NCI-H146 (cell line): ENCODE measurements around the gene OGFOD2.
"Not testable (repeated sequence)": the region's sequence is repeated elsewhere in the genome, so short reads cannot be mapped to it uniquely, and the experiment has no call there.

Source experiments
- DNase-seq: peaks from one replicate; lab custom pipeline; 2025; lab: John Stamatoyannopoulos, UW

The OGFOD2 gene

DNA sequence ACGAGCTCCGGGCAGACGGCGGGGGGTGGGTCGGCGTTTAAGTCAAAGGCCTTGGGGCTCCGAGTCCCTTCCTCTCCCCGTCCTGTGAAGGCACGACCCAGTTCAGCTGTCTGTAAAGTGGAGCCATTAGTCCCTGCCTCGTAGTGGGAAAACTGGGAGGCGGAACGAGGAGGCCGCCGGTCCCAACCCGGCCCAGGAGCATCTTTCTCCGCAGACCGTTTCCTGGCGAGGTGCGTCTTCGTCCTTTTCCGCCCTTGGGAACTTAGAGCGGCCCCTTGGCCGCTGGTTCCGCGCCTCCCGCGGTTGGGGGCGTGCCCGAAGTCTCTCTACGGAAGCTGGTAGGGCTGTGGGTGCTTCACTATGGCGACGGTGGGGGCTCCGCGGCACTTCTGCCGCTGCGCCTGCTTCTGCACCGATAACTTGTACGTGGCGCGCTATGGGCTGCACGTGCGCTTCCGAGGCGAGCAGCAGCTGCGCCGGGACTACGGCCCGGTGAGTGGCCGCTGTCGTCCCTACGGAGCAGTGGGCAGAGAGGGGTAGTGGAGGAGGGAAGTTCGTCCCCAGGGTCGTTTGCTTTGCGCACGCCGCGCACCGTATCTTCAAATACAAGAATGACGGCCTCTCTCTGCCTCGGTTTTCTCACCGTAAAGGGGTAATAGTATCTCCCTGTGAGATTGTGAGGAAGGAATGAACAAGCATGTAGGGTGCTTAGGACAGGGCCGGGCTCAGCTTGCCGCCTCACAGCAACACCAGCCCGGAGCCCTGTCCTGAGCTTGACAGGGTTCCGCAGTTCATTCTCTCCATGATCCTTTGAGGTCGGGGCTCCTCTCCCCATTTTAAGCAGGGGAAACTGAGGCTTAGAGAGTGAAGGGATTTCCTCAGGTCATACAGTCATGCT lies at the start of gene OGFOD2:
Gene OGFOD2, plus strand, starts transcription at position 353 of the 898 bp plus-strand sequence. Its CDS starts 8 bp downstream, at position 361.
- DNase-seq = peak; percentile 93

DNA sequence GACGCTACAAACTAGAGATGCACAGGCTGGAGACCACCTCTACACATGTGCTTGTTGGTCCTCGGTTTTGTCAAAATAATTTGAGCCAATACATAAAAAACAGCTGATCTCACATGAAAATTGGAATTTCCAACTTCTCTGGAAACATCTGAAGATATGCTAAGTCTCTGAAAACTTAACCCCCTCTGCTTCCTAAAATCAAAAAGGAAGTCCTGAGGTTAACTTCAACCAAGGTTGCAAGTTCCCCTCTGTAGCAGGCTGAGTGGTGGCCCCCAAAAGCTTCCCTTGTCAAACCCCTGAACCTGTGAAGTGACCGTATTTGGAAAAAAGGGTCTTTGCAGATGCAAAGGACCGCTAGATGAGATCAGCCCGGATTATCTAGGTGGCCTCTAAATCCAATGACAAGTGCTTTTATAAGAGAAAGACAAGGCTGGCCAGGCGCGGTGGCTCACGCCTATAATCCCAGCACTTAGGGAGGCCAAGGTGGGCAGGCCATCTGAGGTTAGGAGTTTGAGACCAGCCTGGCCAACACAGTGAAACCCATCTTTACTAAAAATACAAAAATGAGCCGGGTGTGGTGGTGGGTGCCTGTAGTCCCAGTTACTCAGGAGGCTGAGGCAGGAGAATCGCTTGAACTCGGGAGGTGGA lies 47.2 kb upstream of the OGFOD2 start:
- DNase-seq = no peak

DNA sequence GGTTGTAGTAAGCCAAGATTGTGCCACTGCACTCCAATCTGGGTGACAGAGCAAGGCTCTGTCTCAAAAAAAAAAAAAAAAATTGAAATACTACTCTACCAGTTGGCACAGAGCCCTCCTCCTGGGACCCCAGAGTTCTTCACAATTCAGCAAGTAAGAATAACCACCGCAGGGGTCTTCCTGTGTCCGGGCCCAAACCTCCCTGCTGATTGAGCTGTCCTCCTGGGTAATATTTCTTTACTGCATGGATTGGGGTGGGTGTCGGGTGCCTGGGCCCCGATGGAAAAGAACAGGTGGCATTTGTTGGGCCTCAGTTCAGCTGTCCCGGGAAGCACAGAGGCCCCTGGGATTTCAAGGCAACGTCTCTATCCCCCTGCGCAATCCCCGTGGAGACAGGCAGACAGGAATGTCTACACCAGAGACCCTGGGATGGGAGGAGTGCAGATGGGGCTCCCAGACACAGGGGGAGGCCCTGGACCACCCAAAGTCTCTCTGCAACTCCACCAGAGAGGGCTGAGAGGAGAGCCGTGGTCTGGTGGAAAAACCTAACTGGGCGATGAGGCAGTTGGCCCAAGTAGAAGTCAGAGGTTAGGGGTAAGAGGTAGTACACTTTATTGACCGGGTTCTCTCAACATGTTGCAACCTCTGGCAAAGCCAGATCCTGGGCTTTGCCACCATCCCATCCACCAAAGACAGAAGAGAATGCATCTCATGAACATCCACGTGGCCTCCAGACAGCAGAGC lies 46.5 kb upstream of the OGFOD2 start:
- no peak for DNase-seq

DNA sequence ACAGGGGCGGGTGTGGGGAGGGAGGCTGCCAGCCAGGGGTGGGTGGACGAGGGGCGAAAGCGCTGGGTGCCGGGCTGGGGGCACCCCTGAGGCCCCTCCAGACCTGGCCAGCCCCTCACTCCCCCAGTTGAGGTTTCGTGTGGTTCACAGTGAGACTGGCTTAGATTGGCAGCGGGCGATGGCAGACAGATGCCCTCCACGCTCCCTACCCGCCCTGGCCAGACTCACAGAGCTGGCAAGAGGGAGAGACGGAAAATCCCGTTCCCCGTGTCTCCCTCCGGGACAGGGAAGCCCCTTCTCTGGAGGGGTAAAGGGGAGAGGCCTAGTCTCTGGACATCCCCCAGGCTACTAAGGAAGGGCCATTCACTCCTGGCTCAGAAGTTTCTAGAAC lies 45.9 kb upstream of the OGFOD2 start:
- no peak for DNase-seq

DNA sequence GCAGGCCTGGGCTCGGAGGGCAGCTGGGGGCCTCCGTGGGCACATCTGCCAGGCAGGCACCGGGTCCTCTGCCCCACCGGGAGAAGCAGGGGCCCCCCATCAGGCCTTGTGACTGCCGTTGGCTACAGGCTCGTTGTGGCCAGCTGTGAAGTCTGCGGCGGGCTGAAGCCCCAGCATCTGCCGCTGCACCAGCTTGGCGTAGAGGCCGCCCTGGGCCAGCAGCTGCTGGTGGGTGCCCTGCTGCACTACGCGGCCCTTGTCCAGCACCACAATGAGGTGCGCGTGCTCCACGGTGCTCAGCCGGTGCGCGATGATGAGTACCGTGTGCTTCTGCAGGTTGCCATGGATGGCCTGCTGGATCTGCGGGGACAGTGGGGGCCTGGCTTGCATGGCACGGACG lies 45.2 kb upstream of the OGFOD2 start:
- DNase-seq = no peak

DNA sequence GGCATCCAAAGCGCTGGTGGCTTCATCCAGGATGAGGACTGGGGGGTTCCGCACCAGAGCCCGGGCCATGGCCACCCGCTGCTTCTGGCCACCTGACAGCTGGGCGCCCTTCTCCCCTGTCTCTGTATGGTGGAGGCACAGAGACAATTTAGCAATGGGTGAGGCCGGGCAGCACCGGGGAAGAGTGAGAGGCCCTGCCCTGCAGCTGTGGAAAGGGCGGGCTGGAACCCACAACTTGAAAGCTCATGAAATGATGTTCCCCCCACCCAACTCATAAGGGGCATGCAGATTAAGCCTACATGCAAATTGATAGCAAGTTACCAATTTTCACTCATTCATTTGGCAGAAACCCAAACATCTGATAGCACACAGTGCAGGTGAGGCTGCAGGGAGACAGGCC lies 42.8 kb upstream of the OGFOD2 start:
- DNase-seq = no peak

DNA sequence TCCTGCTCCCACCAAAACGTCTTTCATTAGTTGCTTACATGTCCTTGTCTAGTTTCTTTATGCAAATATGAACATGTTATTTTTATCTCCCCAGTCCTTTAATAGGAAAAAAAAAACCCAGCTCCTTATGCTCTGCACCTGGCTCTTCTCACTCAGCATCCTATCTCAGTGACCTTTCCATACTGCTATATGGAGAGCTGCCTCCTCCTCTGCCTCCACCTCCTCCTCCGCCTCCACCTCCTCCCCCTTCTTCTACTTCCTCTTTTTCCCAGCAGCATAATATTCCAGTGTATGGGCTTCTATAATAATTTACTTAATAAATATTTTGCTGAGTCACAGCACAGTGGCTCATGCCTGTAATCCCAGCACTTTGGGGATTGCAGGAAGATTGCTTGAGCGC lies 40.3 kb upstream of the OGFOD2 start:
- DNase-seq = no peak

DNA sequence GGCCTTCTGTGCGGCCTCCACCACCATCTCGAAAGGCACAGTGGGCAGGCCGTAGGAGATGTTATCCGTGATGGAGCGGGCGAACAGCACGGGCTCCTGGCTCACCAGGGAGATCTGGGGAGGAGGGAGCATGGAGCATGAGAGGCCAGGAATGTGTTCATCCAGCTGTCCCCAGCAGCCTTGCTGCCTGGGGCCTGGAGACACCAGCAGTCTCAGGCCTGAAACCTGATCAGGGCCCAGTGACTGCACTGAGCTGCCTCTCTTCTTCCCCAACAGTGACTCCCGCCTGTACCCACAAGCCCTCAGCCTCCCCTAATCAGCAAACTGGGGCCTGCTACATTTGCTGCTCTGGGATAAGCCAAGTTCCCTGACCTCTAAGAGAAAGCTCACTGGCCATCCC lies 39.7 kb upstream of the OGFOD2 start:
- DNase-seq = no peak

DNA sequence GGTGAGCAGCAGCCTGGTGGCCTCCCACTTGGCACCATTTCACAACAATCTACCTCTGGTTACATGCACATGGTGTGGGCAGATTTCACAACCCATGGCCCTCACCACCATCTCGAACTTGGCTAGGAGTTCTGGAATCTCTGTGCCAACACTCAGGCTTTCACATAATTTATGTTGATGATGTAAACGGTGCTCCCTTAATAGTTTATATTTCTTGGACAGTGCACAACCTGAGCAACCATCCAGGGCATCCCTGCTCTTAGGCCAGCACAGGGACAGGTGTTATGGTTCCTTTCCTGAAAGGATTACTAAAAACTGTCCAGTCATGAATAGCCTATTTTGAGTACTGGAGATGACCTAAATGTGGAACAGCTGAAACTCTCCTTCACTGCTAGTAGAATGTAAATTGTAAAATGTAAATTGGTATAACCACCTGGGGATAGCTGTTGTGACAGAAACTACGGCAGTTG lies 37.4 kb upstream of the OGFOD2 start:
- DNase-seq = no peak

DNA sequence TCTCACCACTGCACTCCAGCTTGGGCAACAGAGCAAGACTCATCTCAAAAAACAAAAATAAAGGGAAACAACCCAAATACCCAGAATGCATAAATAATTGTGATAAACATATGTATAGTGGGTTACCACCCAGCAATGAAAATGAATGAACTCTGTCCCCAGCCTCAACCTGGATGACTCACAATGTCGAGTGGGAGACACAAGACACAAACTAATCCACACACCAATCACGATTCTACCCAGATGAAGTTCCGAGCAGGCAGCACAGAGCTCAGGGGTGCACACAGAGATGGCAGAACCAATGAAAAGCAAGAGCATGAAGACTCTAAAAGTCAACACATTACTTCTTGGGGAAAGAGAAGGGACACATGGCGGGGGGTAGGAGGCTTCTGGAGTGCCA lies 35.9 kb upstream of the OGFOD2 start:
- DNase-seq = no peak

DNA sequence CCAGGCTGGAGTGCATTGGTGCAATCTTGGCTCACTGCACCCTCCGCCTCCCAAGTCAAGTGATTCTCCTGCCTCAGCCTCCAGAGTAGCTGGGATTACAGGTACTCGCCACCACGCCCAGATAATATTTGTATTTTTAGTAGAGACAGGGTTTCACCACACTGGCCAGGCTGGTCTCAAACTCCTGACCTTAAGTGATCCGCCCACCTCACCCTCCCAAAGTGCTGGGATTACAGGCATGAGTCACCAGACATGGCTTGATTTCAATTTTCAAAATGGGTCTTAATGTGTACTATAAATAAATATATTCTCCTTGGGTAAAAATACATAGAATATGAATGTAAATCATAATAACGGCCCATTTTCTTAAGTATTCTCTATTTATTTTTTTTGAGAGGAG lies 33.7 kb upstream of the OGFOD2 start:
- DNase-seq = not testable (repeated sequence)

DNA sequence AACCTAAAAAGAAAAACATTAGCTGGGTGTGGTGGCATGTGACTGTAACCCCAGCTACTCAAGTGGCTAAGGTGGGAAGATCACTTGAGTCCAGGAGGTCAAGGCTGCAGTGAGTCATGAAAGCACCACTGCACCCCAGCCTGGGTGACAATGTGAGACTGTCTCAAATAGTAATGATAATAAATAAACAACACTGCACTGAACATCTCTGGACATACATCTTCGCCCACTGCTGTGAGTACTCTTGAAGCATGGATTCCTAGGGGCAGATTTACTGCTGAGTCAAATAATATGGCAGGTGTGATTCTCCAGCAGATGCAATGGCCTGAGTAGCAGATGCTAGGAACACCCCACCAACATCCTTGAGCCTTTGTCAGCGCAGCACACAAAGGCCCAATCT lies 32.4 kb upstream of the OGFOD2 start:
- DNase-seq = peak; percentile 48

DNA sequence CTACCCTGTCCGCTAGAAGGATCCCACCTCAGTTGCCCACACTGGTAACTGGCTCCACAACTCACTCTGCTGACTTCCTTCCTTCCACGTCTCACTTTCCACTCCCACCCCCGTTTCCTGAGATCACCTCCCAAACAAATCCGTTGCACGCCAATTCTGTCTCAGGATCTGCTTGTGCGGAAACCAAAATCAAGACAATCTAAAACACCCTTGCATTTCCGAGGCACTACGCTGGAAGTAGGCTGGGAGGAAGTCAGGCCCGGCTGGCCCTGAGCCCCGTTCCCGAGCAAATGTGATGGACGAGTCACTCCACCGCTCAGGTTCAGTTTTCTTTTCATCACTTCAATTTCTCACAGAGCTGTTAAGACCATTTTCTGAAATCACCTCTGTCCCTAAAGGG lies 31.8 kb upstream of the OGFOD2 start:
- DNase-seq = no peak

DNA sequence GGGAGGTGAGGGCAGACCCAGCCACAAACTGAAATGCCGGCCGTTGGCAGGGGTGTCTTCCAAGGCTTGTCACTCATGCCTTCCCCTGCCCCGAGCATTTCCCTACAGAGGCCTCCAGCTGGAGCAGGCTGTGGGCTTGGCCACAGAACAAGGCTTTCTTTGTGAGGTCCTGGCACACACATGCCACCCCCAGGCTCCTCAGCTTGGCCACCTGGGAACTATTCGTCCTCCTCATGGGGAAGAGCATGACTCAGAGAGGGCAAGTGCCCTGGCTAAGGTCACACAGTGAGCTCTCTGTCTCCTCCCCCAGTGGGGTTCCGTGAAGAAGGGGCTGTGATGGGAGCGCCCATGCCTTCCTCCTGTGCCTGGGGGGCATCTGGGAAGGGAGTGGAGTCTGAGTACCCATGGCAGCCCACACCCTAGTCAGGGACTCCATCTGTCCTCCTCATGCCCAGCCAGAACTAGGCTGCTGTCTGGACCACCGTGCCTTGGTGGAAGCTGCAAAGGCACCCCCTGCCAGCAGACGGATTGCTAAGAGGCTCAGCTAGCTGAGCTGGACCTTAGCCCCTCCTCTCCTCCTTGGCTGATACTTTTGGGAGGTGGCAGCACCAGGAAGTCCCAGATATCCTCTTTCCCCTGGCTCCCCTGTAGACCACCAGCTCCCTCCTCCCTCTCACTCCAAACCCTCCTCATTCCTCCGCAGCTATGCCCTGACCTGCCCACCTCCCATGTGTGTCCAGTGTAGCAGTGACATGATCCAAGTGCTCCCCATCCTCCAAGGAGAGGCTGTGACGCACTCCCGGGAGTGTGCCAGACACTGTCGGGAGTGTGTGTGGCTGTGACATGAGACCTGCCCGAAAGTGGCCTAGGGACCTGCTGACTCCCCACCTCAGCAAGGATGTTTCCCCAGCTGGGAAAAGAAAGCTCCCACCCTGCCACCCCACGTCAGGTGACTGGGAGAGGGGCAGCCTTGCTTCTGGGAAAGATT lies 30.1 kb upstream of the OGFOD2 start:
- DNase-seq = no peak

DNA sequence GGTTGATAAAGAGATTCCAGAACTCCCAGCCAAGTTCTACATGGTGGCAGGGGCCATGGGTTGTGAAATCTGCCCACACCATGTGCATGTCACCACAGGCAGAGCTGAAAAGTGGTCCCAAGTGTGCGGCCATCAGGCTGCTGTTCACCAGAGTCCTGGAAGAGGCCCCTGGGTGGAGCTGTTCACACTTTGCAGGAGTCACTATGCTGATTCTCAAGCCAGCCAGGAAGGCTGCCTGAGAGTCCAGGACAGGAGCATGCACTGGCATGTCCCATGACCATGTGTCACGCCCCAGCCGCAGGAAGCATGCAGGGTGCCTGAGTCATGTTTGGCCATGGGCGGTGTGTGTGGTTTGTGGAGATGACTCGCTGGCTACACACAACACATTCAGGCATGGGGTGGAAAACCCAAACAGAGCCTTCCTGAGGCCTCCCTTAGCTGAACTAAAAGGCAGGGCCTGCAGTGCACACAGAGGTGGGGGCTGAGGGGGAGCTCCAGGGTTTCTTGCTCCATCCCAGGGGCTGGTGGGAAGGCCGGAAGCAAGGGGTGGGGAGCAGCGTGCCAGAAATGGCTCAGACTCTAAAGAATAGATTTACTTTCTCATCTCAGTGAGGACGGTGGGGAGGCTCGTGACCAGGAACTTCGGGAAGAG lies 28.2 kb upstream of the OGFOD2 start:
- DNase-seq = no peak

DNA sequence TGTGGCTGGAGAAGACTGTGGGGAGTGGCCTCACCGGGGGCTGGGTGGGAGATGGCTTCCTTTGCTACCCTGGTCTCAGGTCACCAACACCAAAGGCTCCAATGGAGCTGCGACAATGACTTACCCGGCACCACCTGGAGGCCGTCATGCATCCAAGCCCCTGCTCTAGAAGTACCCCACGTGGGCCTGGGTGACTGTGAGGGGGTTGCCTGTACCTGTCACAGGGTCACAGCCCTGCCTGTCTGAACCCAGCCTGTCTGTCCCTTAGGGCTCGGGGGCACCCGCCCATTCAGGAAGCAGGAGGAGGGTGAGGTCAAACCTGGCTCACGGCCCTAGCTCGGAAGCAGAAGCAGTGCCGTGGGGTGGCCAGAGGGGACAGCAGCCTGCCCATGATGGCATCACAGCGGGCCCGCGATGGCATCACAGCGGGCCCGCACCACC lies 27.7 kb upstream of the OGFOD2 start:
- no peak for DNase-seq

DNA sequence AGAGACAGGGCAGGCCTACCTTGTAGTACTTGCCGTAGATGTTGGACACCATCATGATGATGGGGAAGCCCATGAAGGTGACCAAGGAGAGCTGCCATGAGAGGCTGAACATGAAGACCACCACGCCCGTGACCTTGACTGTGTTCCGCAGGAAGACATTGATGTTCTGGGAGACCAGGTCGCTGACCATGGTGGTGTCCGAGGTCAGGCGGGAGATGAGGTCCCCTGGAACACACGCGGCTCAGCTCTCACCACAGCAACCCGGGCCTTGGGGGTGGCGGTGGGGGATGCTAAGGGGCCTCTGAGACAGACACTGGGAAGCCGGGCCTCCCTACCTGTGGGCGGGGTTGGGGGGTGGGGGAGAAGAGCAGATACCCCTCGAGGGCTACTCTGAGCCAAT lies 26.4 kb upstream of the OGFOD2 start:
- DNase-seq = no peak

DNA sequence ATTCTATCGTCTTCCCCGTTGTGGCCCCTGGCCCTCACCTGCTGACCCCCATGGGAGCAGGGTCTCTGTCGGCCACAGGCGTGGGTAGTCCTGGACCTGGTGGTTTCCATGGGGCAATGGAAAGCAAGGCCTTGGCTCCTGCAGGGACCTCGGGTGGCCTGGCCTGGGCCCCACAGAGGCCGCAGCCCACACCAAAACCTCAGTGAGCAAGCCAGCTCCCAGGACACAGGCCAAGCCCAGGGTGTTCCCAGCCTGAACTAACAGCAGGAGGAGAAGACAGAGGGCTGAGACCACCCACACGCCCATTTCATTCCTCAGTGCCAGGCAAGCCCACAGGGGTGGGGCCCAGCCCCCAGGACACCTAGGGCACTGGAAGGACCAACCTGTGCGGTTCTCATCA lies 25.6 kb upstream of the OGFOD2 start:
- no peak for DNase-seq

DNA sequence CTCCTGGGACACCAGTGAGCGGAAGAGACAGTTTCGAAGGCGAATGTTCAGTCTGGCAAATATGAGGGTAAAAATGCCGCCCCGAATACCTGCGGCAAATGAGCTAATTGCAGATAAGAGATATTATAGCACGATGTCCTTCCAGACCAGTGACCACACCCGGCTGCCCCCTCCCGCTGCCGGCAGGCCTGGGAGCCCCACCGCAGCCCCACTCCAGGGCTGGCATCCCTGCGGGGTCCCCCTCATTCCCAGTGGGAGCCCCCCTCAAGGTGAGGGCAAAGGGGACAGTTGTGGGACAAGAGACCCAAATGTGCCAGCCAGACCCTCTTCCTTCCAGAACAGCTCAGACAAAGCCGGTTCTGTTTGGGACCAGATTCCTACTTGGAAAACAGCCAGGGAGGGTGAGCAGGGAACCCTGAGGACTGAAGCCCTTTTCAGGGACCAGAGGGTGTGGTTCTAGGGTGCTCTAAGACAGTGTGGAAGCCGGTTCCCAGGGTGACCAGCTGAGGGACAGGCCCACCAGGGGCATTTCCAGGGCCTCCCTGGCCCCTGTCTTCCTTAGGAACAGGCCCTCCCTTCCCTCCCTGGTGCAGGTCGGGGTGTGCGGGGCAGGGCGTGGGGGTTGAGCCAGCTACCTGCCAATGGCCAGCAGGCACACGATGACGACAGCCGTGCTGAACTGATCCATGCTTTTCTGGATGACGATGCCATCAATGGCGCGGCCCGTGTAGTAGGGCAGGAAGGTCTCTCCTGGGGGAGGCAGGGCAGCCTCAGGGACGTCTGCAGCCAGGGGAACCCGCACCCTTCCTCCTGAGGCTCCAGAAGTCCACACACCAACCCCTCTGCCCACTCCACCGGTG lies 25.0 kb upstream of the OGFOD2 start:
- DNase-seq = no peak

DNA sequence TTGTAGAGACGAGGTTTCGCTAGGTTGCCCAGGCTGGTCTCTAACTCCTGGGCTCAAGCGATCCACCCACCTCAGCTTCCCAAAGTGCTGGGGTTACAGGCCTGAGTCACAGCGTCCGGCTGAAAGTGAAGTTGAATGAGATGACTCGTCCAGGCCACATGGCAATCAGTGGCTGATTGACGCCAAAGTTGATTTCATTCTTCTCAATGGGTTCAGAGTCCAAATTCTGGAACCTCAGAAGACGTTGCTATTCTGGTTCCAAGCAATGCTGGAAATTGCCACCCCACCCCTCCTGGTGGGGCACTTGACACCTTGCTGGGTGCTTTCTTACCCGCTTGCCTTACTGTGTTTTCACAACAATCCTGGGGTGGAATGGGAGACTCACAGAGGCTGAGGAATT lies 23.6 kb upstream of the OGFOD2 start:
- DNase-seq = no peak
